ENCODE data around the gene NCR3LG1. TPM values are rescaled to one million over a fixed set of nuclear protein-coding genes. Genes with fewer than 3 reads are reported as not detected.

The NCR3LG1 gene
- total and polyA plus RNA-seq, 2 of the 8 experiments (the other 6 are each of a cell fraction or from before 2014, with no cell fraction given): 0.68 to 1.9 TPM

DNA sequence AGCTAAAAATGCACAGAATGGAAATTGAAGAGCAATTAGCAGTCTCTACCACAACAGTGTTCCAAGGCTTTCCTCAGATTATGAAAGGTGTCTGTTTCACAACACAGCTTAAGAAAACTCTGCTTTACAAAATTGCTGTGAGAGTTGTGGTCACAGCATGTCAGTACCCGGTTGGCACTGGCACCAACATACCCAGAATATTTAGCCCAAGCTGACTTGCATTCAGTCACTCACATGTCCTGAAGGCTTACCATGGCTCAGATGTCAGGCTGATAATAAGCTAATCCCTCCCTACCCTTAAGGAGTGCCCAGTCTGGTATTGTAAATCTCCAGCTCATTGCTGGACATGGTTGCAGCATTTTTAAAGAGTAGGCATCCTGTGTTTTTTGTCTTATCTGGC lies 14.9 kb downstream of the NCR3LG1 start:
- H3K79me1 ChIP-seq (ENCODE audit: low read depth, low read length): no peaks in the 10 kb centered on the region
- H4K8ac ChIP-seq (ENCODE audit: extremely low read depth, insufficient read depth, low read length): no peak overlapping the region
- TF ChIP-seq BRCA1 (IDR thresholded peaks at IDR 0.05; ENCODE audit: low read depth, low read length): no peak
- no peak for TF ChIP-seq CHD2 (IDR thresholded peaks at IDR 0.05; ENCODE audit: low read length)
- TF ChIP-seq EZH2 (IDR thresholded peaks at IDR 0.05; ENCODE audit: low read depth, low read length, severe bottlenecking): no peak
- no peak overlapping the region for H3K4ac ChIP-seq (replicated peaks; ENCODE audit: insufficient read length, low read depth, low read length)
- H3K9me3 ChIP-seq (ENCODE audit: insufficient read depth in 2 of 2, low read depth in 1 of 2, low read length in 1 of 2): peaks cover 26 to 31% of the 10 kb centered on the region in 2 experiments
- no peak overlapping the region for H4K5ac ChIP-seq (ENCODE audit: insufficient read length, low read depth, low read length)
- no peak overlapping the region for H2AFZ ChIP-seq (ENCODE audit: low read length)
- no peak overlapping the region for H2BK120ac ChIP-seq (replicated peaks; ENCODE audit: low read depth, low read length)
- no peak overlapping the region for H4K91ac ChIP-seq (replicated peaks; ENCODE audit: insufficient read length, low read length)
- H4K20me1 ChIP-seq (replicated peaks in 1 of 2; ENCODE audit: control insufficient read depth in 1 of 2, insufficient read depth in 2 of 2, low read length in 2 of 2): no peaks in the 10 kb centered on the region
- H3K14ac ChIP-seq (ENCODE audit: insufficient read length): no peak overlapping the region
- no peak overlapping the region for H2BK15ac ChIP-seq (ENCODE audit: low read length)
- no peak overlapping the region for H2BK12ac ChIP-seq (ENCODE audit: low read depth, low read length)
- no peak overlapping the region for H2BK20ac ChIP-seq (ENCODE audit: low read length)
- no peak overlapping the region for H2BK5ac ChIP-seq (ENCODE audit: low read depth, low read length)
- no peaks in the 10 kb centered on the region; a peak in 1 of 7 replicates for H3K27me3 ChIP-seq (replicated peaks in 1 of 4; ENCODE audit: control insufficient read depth in 3 of 4, extremely low read depth in 1 of 4, insufficient read depth in 3 of 4, low read length in 3 of 4)
- H3K23ac ChIP-seq (ENCODE audit: insufficient read length): no peak overlapping the region
- POLR2A ChIA-PET (ENCODE audit: partially characterized antibody): interaction anchor here (0.9 kb wide), 1 partner anchor 136 kb away, joined by 3 read pairs; no protein-coding TSS in a partner anchor
- H3K18ac ChIP-seq (ENCODE audit: extremely low read depth, low read length): no peak overlapping the region
- CTCF ChIA-PET (ENCODE audit: partially characterized antibody): interaction anchor here (1.0 to 5.6 kb wide), 8 partner anchors 13 to 162 kb away, joined by 3 to 40 read pairs (median 4); no protein-coding TSS in a partner anchor
- H3K27ac ChIP-seq (ENCODE audit: low read depth, low read length): no peak overlapping the region
- WGBS, 2 experiments (ENCODE audit: extremely low coverage in 1 of 2, insufficient coverage in 1 of 2, insufficient read length in 1 of 2, insufficient replicate concordance in 2 of 2, low coverage in 1 of 2, low lambda C conversion rate in 2 of 2, missing lambda C conversion rate in 1 of 2): 80% methylated on average over 1 of the region's 1 CpG; no CpG with 5 or more reads in 1 of the 2 experiments
- no peak overlapping the region for H3K4me3 ChIP-seq (ENCODE audit: extremely low read depth in 1 of 4, insufficient read depth in 2 of 4, low read depth in 3 of 4, low read length in 4 of 4)
- no peak overlapping the region for H3K56ac ChIP-seq (replicated peaks; ENCODE audit: insufficient read length, low read depth, low read length)
- peaks cover 0 to 9% (median 0%) of the 10 kb centered on the region in 4 experiments; a peak in 3 of 8 replicates for H3K36me3 ChIP-seq (ENCODE audit: control insufficient read depth in 2 of 4, insufficient read depth in 4 of 4, low read length in 3 of 4)
- no peaks in the 10 kb centered on the region for H3K79me2 ChIP-seq (ENCODE audit: control insufficient read depth in 1 of 2, insufficient read depth in 2 of 2, low read length in 2 of 2)
- no peak for DNase-seq (ENCODE audit: low read depth in 1 of 2, low spot score in 2 of 2)
- H3K23me2 ChIP-seq (ENCODE audit: low read depth, low read length): no peaks in the 10 kb centered on the region; the same call in 1 of the 2 replicates
- H3K4me2 ChIP-seq (ENCODE audit: insufficient read depth in 1 of 2, low read depth in 2 of 2, low read length in 2 of 2): no peak overlapping the region
- H3K4me1 ChIP-seq (replicated peaks in 1 of 4; ENCODE audit: control insufficient read depth in 3 of 4, insufficient read depth in 4 of 4, low read length in 3 of 4): no peaks in the 10 kb centered on the region
- no peak overlapping the region for H2AK5ac ChIP-seq (ENCODE audit: low read depth, low read length)
- no peak overlapping the region for H3K9ac ChIP-seq (replicated peaks in 1 of 4; ENCODE audit: extremely low read depth in 1 of 4, low read depth in 3 of 4, low read length in 3 of 4)
- FAIRE-seq: no peak

All from H1 (cell line).